ENCODE measurements around the gene SELENOT.
"Not testable (repeated sequence)": the region's sequence is repeated elsewhere in the genome, so short reads cannot be mapped to it uniquely, and the experiment has no call there.

The SELENOT gene, protein sequence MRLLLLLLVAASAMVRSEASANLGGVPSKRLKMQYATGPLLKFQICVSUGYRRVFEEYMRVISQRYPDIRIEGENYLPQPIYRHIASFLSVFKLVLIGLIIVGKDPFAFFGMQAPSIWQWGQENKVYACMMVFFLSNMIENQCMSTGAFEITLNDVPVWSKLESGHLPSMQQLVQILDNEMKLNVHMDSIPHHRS

GRCh38 chr3:150603153-150603979, at the start of gene SELENOT:
Gene SELENOT (plus strand): TSS chr3:150603321. CDS start chr3:150603363, 42 bp downstream.
- DNase-seq (ENCODE audit: insufficient read length, low spot score), result peak; percentile 98
- peak; percentile 60 for FAIRE-seq

GRCh38 chr3:150555859-150556436, 47.2 kb upstream of the SELENOT start:
- DNase-seq (ENCODE audit: insufficient read length, low spot score) (no peak), FAIRE-seq (no peak)

GRCh38 chr3:150556792-150557191, 46.3 kb upstream of the SELENOT start:
- FAIRE-seq (no peak), DNase-seq (ENCODE audit: insufficient read length, low spot score) (no peak)

GRCh38 chr3:150557725-150558124, 45.4 kb upstream of the SELENOT start:
- DNase-seq (ENCODE audit: insufficient read length, low spot score) (no peak), FAIRE-seq (no peak)

DNA sequence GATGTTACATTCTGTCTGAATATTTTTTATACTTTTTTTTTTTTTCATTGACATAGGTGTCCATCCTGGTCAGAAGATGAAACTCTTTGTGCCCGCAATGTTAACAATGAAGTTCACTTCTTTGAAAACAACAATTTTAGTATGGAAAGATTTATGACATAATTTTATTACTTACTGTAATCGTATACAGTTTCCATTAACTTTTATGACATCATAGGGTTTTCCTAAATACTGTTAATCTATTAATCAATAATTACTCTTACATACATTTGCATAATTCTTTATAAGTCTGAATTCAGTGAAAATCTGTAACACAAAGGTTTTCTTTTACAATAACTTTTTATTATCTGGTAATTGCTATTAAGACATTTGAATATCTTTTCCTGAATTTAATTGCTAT, 38.9 kb upstream of the SELENOT start:
- FAIRE-seq (no peak), DNase-seq (ENCODE audit: insufficient read length, low spot score) (no peak)

- DNase-seq (ENCODE audit: insufficient read length, low spot score) (no peak), FAIRE-seq (no peak)
Measured at GRCh38 chr3:150567328-150567727, 35.8 kb upstream of the SELENOT start.

- DNase-seq (ENCODE audit: insufficient read length, low spot score), result no peak
Measured at GRCh38 chr3:150577855-150578254, 25.3 kb upstream of the SELENOT start.

DNA sequence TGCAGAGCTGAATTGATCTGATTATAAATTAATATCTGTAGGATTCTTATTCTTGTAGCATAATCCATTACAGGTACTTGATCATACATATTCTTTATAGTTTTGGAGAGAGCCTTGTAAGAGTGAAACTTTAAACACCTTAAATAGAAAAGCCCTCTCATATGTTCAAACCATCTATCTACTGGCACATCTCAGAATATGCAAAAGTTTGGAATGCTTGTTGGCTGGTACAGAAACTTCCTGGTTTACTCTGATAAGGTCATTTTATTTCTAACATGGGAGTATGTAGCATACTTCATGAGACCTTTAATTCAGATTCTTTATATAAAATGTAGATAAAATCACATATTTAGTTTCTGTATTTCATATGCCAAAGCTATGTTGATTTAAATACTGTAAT, 21.9 kb upstream of the SELENOT start:
- DNase-seq (ENCODE audit: insufficient read length, low spot score) (no peak), FAIRE-seq (no peak)

More at GRCh38 chr3:150577855-150578254, 25.3 kb upstream of the SELENOT start:
- FAIRE-seq, result no peak

- DNase-seq (ENCODE audit: insufficient read length, low spot score) (no peak), FAIRE-seq (no peak)
Measured at GRCh38 chr3:150582620-150583019, 20.5 kb upstream of the SELENOT start.

DNA sequence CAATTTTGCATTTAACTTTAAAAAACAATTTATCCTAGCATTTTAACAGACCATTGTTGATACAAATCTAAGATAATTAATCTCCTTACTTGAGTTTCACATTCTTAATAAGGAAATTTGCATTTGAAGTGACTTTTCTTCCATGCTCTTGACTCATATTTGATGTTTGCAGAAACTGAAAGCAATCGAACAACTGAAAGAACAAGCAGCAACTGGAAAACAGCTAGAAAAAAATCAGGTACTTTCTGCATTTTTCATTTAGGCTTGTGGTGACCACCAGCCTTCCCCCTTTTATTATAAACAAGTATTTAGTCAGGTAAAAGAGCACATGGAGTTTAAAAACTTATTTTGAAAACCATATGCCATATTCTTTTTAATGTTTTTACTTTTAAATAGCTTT, 20.1 kb upstream of the SELENOT start:
- no peak for FAIRE-seq
- no peak for DNase-seq (ENCODE audit: insufficient read length, low spot score)

DNA sequence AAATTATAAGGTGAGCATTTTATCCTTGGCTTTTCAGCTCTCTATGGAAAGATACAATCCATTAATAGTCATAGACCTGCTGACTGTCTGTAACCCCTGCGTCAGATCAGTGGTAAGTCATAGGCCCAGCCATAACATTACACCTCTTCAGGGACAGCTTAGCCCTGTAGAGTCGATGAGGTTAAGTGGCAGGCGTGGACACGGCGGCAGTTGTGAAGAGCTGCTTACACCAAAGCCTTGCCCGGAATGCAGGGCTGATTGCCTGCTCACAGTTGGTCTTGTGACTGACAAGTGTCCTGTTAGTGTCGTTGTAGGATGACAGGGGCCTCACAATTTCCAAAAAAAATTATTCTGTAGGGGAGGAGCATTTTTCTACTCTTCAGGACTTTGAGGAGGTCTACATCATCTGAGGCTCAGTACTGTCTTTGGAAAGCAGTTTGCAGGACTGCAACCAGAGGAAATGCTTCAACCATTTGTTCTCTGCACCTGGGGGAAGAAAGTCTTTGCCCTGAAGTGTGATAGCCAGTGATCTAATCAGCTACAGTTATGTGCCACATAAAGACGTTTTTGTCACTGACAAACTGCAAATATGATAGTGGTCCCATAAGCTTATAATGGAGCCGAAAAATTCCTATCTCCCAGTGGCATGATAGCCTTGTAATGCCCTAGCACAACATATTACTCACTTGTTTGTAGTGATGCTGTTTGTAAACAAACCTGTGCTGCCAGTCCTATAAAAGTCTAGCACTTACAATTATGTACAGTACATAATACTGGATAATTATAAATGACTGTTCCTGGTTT, 14.9 kb upstream of the SELENOT start:
- no peak for FAIRE-seq

DNA sequence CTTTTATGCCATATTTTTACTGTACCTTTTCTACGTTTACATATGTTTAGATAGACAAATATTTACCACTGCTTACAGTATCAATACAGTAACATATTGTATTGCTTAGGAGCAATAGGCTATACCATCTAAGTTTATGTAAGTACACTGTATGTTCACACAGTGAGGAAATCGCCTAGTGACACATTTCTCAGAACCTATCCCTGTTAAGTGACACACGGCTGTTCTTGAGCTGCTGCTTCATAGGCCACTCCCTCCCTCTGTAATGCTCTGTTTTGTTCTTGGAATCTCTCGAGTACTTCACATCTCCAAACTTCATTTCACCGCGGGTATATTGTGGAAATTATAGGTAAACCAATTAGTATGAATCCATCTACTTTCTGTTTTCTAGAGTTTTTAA, 13.4 kb upstream of the SELENOT start:
- no peak for FAIRE-seq
- no peak for DNase-seq (ENCODE audit: insufficient read length, low spot score)

More for the DNA sequence above, 14.9 kb upstream of the SELENOT start:
- DNase-seq (ENCODE audit: insufficient read length, low spot score), result no peak

GRCh38 chr3:150594150-150594549, 9.0 kb upstream of the SELENOT start:
- no peak for DNase-seq (ENCODE audit: insufficient read length, low spot score)

DNA sequence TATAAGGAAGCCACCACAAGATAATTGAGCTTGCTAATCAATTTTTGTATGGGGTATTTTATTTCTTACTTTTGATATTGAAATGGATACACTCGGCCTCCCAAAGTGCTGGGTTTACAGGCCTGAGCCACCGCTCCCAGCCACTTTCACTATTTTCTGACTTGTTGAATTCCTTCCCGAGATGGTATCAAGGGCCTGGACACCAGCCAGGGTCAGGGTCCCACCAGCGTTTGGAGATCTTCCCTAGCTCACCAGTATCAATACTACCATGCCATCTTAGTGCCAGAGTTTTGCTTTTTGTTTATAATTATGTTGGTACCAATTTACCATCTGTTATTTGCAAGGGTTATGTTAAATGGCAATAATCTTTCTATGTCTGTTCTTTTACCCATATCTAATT, 5.5 kb upstream of the SELENOT start:
- no peak for DNase-seq (ENCODE audit: insufficient read length, low spot score)

More at GRCh38 chr3:150594150-150594549, 9.0 kb upstream of the SELENOT start:
- no peak for FAIRE-seq

GRCh38 chr3:150599611-150600297, 3.4 kb upstream of the SELENOT start:
- FAIRE-seq (no peak), DNase-seq (ENCODE audit: insufficient read length, low spot score) (no peak)

More for the DNA sequence above, 5.5 kb upstream of the SELENOT start:
- no peak for FAIRE-seq

DNA sequence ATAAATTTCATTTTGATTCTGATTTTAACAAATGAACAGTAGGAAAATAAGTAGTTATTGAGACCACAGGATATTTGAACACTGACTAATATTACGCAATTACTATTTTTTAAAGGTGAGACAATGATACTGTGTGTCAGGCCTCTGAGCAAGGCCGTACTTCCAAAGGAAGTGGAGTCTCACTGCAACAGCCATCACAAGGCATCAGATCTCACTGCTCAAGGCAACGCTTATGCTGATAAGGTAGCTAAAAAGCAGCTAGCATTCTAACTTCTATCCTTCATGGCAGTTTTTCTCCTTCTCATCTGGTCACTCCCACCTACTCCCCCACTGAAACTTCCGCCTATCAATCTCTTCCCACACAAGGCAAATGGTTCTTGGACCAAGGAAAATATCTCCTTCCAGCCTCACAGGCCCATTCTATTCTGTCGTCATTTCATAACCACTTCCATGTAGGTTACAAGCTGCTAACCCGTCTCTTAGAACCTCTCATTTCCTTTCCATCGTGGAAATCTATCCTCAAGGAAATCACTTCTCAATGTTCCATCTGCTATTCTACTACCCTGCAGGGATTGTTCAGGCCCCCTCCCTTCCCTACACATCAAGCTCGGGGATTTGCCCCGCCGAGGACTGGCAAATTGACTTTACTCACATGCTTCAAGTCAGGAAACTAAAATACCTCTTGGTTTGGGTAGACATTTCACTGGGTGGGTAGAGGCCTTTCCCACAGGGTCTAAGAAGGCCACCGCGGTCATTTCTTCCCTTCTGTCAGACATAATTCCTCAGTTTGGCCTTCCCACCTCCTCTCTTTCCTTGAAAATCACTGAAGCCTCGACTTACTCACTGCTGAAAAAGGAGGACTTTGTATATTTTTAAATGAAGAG, 2.2 kb upstream of the SELENOT start:
- DNase-seq (ENCODE audit: insufficient read length, low spot score); FAIRE-seq: not testable (repeated sequence)

- no peak for DNase-seq (ENCODE audit: insufficient read length, low spot score)
- FAIRE-seq, result no peak
Measured at GRCh38 chr3:150602426-150603152, 532 bp upstream of the SELENOT start.

GRCh38 chr3:150603980-150604319, 829 bp downstream of the SELENOT start:
- DNase-seq (ENCODE audit: insufficient read length, low spot score) (peak; percentile 15), FAIRE-seq (no peak)
